LNCAP (cell line): Measurements from ENCODE around the gene NRIP2.

ENCODE experiments used
- TF ChIP-seq, protein P1 (sequence below): fragments of 450-650 bp; IDR thresholded peaks from 2 replicates; pipeline ENCODE4 v1.5.1; 2017; ENCODE audit warnings: mild to moderate bottlenecking

The NRIP2 gene

GRCh38 chr12:2794191-2794735 lies 40.6 kb downstream of the NRIP2 start:
- TF ChIP-seq, protein P1, sequence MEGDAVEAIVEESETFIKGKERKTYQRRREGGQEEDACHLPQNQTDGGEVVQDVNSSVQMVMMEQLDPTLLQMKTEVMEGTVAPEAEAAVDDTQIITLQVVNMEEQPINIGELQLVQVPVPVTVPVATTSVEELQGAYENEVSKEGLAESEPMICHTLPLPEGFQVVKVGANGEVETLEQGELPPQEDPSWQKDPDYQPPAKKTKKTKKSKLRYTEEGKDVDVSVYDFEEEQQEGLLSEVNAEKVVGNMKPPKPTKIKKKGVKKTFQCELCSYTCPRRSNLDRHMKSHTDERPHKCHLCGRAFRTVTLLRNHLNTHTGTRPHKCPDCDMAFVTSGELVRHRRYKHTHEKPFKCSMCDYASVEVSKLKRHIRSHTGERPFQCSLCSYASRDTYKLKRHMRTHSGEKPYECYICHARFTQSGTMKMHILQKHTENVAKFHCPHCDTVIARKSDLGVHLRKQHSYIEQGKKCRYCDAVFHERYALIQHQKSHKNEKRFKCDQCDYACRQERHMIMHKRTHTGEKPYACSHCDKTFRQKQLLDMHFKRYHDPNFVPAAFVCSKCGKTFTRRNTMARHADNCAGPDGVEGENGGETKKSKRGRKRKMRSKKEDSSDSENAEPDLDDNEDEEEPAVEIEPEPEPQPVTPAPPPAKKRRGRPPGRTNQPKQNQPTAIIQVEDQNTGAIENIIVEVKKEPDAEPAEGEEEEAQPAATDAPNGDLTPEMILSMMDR = no peak

GRCh38 chr12:2793561-2793960 lies 41.3 kb downstream of the NRIP2 start:
- TF ChIP-seq, protein P1 = no peak

DNA sequence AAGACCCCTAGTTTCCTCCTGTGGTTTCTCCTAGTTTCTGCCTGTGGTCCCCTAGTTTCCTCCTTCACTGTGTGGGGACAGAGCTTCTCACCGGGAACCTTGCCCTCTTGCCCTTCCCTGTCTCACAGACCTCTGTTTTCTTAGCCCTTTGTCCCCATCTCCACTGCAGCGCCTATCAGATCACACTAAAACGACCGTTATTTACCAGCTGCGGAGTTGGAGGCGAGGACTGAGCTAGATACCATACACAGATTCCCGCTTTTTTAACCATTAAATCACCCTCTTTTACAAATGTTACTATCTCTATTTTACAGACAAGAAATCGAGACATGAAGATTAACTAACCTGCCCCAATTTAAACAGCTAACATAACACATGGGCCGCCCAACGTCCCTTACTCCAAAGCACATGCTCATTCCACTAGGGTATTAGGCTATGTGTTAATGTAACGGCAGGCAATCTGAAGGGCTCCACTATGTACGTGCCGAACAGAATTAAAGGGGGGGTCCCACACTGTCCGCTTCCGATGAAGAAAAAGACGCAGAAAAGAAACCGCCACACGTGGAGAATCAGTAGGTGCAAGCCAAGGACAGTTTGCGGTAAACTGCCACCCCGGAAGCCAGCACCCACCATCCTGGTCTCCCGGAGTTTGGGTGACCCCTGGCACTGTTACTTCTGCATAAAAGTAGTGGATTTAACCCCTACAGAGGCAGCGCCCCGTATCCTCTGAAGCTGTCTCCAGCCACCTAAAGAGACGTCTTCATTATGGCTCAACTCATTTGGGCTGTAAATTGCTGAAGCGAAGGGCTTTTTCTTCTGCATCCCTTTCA lies 41.9 kb downstream of the NRIP2 start:
- TF ChIP-seq, protein P1 = no peak

- TF ChIP-seq, protein P1 = no peak
Measured at GRCh38 chr12:2791089-2791488, 43.7 kb downstream of the NRIP2 start.

GRCh38 chr12:2785017-2785416 lies 49.8 kb downstream of the NRIP2 start:
- TF ChIP-seq, protein P1 = no peak

DNA sequence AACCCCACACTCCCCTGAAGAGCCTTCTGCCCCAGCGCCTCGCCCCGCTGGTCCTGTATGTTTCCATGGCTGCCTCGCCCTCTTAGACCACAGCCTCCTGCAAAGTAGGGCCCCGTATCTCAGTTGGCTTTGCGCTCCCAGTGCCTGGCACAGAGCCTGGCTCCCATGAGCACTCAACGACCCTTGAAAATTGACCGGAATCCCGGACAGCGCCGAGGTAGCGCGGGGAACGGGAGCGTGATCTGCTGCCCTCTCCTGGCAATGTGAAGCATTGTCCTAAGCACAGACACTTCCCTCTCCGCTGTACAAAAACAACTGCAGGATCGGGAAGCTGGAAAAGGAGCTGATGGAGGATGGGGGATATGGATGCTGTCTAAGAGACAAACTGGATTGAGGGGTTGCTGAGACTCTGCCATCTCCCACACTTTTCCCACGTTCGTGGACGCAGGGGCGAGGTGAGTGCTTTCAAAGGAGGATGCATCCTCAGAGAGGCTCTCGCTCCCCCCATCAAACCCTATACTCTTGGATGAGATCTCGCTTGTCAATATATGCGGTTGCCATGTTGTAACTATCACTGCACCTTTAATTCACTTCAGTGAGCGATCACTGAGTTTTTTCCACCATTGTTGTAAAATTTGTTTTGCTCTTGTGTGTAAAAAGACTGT lies 50.8 kb downstream of the NRIP2 start:
- TF ChIP-seq, protein P1 = peak; percentile 90

- TF ChIP-seq, protein P1 = no peak
Measured at GRCh38 chr12:2779281-2779680, 55.6 kb downstream of the NRIP2 start.
